ENCODE results near the gene CCDC88C.

The CCDC88C gene

DNA sequence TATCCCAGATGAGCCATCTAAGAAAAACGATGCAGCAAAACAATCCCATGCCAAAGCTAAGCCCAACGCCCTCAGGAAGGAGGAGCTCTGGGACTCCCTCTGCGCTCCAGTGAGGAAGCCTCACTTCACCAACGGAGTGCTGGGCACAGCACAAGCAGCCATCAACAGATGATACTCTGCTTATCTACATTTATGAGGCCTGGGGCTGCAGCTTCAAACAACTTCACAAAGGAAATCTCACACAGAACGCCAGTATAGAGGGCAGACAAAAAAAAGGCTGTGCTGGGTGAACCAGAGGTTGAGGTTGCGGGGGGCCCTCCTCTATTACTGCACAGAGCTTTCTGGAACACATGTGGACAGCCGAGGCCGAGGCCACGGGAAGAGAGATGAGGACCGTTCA, 138.3 kb downstream of the CCDC88C start:
- DNase-seq (ENCODE audit: extremely low read depth, low read depth): no peak
- no peak overlapping the region for H3K4me3 ChIP-seq (replicated peaks; ENCODE audit: low read depth, low read length)
- TF ChIP-seq, protein P1, sequence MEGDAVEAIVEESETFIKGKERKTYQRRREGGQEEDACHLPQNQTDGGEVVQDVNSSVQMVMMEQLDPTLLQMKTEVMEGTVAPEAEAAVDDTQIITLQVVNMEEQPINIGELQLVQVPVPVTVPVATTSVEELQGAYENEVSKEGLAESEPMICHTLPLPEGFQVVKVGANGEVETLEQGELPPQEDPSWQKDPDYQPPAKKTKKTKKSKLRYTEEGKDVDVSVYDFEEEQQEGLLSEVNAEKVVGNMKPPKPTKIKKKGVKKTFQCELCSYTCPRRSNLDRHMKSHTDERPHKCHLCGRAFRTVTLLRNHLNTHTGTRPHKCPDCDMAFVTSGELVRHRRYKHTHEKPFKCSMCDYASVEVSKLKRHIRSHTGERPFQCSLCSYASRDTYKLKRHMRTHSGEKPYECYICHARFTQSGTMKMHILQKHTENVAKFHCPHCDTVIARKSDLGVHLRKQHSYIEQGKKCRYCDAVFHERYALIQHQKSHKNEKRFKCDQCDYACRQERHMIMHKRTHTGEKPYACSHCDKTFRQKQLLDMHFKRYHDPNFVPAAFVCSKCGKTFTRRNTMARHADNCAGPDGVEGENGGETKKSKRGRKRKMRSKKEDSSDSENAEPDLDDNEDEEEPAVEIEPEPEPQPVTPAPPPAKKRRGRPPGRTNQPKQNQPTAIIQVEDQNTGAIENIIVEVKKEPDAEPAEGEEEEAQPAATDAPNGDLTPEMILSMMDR (IDR thresholded peaks at IDR 0.05; ENCODE audit: low read depth, low read length, missing control alignments): no peak

DNA sequence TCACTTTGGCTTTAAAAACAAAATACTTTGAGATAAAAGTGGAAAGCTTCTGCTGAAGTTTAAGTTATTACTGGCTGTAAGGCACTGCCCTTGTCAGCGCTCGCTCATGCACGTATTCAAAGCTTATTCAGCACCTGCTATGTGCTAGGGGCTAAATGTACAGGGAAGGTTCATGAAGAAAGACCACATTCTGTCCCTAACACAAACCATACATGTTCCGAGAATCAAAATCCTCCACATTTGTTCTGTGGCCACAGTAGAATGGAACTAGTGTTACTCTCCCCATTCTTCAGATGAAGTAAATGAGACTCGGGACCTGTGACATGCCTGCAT, 139.3 kb downstream of the CCDC88C start:
- TF ChIP-seq, protein P1 (IDR thresholded peaks at IDR 0.05; ENCODE audit: low read depth, low read length, missing control alignments): no peak
- DNase-seq (ENCODE audit: extremely low read depth, low read depth): no peak
- H3K4me3 ChIP-seq (replicated peaks; ENCODE audit: low read depth, low read length): no peak overlapping the region

DNA sequence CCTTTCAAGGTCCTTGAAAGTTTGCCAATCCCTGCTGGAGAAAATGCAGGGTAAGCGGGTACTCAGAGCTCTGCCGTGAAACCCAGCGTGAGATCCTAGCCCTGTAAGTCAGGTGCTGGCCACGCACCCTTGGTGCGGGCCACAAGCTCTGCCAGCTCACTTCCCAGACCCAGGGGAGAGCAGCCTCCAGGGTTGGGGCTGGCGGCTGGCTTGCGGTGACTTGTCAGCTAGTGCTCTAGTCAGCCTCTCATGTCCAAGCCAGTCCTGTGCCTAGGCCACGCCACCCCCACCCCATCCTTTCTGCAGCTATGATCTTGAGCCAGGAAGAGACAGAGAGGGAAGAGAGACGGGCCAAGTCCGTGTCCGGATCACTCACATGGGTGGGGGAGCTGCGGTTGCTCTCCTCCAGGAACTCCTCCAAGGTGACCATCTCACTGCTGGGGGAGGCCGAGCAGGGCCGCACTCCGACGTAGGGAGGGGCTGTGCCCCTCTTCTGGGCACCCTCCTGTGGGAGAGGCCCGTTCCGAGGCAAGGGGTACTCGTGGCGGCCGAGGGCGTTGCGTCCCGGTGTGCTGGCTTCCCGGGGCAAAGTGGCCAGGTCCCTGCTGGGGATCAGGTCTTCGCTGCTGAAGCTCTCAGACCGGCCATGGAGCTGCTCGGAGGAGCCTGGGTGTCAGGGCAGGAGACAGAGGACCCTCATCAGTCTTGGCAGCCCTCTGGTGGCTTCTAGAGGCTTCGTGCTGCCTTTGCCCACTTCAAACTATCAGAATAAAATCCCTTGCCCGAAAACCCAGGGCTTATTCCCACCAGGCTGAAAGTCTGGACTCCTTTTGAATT, 139.9 kb downstream of the CCDC88C start:
- no peak for DNase-seq (ENCODE audit: extremely low read depth, low read depth)

DNA sequence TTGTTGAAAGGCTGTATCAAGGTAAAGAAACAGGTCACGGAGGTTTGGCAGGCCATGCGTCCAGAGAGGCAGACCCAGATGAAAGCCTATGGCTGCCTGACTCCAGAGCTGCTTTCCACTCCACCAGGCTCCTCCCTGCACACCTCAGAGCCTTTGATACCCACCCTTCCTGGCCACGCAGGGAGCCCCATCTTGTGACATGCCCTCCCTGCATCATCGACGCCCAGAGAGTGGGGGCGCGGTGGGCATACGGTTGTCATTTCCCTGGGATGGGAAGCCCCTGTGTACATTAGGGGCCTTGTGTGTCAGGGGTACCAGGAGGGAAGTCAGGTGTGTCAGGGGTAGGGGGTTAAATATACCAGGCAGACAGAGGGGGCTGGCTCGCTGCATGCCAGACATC, 142.8 kb downstream of the CCDC88C start:
- H3K4me3 ChIP-seq (replicated peaks; ENCODE audit: low read depth, low read length): no peak overlapping the region
- DNase-seq (ENCODE audit: extremely low read depth, low read depth): no peak
- TF ChIP-seq, protein P1 (IDR thresholded peaks at IDR 0.05; ENCODE audit: low read depth, low read length, missing control alignments): no peak

More for the DNA sequence above, 139.9 kb downstream of the CCDC88C start:
- H3K4me3 ChIP-seq (replicated peaks; ENCODE audit: low read depth, low read length): no peak overlapping the region
- TF ChIP-seq, protein P1 (IDR thresholded peaks at IDR 0.05; ENCODE audit: low read depth, low read length, missing control alignments): no peak

DNA sequence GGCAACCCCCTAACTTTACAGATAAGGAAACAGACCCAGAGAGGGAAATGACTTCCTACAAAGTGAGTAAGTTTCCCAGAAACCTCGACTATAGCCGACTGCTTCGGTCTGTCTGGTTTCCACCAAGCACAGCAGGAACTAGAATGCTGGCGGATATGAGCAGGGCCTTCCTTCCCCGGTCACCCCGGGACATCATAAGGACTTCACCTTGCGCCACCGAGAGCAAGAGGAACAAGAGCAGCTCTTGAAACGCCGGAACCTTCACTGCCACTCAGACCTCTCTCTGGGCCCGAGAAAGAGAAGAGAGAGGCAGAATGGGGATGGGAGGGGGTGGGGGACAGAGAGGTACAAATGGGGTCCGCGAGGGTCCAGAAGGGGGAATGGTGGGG, 143.7 kb downstream of the CCDC88C start:
- TF ChIP-seq, protein P1 (IDR thresholded peaks at IDR 0.05; ENCODE audit: low read depth, low read length, missing control alignments): no peak
- DNase-seq (ENCODE audit: extremely low read depth, low read depth): no peak
- no peak overlapping the region for H3K4me3 ChIP-seq (replicated peaks; ENCODE audit: low read depth, low read length)

DNA sequence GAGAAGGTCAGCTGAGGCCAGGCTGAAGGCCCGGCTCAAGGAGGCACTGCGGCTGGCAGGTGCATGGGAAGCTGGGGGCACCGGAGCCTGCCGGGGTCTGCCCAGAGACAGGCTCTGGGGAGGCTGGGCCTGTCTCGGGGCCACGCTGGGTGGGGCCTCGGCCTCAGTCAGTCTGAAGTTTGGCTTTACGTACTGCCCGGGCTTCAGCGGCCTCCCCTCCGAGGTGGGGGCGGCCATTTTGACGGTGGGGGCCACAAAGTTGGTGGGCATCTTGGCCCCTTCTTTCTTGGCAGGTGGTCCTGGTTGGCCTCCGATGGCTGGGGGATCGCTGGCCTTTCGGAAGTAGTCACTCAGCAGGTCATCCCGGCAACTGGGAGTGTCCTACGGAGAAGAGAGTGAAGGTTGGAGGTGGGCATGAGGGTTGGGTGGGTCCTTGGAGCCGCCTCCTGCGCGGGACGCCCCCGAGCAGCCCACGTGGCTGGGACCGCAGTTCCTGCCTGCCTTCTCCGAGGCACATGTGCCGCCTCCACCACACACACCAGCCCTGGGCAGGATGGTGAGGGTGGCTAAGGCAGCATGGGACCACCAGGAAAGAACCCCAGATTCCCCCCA, 144.2 kb downstream of the CCDC88C start:
- DNase-seq (ENCODE audit: extremely low read depth, low read depth): no peak
- no peak overlapping the region for H3K4me3 ChIP-seq (replicated peaks; ENCODE audit: low read depth, low read length)
- TF ChIP-seq, protein P1 (IDR thresholded peaks at IDR 0.05; ENCODE audit: low read depth, low read length, missing control alignments): no peak
